Pulmonary artery endothelial cell (primary cell): ENCODE measurements around the gene PTPRA. TPM values are rescaled to one million over a fixed set of nuclear protein-coding genes. Genes with fewer than 3 reads are reported as not detected.
"Not testable (repeated sequence)": the region's sequence is repeated elsewhere in the genome, so short reads cannot be mapped to it uniquely, and the experiment has no call there.

ENCODE experiments used
- DNase-seq: peaks from one replicate; pipeline ENCODE4 v3.0.0-alpha.2; 2011; ENCODE audit warnings: low read depth, low spot score
- total RNA-seq: library from RNA; depleted of rRNA; stranded (reverse); fragments of >200 nt; gene quantifications from 2 replicates; pipeline ENCODE4 v1.2.3, GENCODE V29; 2014

Gene PTPRA
- total RNA-seq, 1 donor from 2014 or later, result 29.1 TPM

GRCh38 chr20:2993250-2993649 lies 120.0 kb downstream of the PTPRA start:
- DNase-seq, result no peak

- no peak for DNase-seq
Measured at GRCh38 chr20:2995796-2996195, 122.5 kb downstream of the PTPRA start.

- DNase-seq, result no peak
Measured at GRCh38 chr20:2998728-2999127, 125.4 kb downstream of the PTPRA start.

- no peak for DNase-seq
Measured at GRCh38 chr20:3000852-3001523, 127.7 kb downstream of the PTPRA start.

GRCh38 chr20:3003416-3003815 lies 130.1 kb downstream of the PTPRA start:
- no peak for DNase-seq

- DNase-seq, result no peak
Measured at GRCh38 chr20:3010985-3011723, 137.9 kb downstream of the PTPRA start.

- no peak for DNase-seq
Measured at GRCh38 chr20:3011752-3012151, 138.5 kb downstream of the PTPRA start.

GRCh38 chr20:3013771-3014170 lies 140.5 kb downstream of the PTPRA start:
- no peak for DNase-seq

- no peak for DNase-seq
Measured at GRCh38 chr20:3014179-3014578, 140.9 kb downstream of the PTPRA start.

GRCh38 chr20:3014662-3015061 lies 141.4 kb downstream of the PTPRA start:
- DNase-seq, result no peak

GRCh38 chr20:3015302-3015701 lies 142.0 kb downstream of the PTPRA start:
- not testable (repeated sequence) for DNase-seq

GRCh38 chr20:3021327-3021726 lies 148.0 kb downstream of the PTPRA start:
- no peak for DNase-seq

GRCh38 chr20:3021777-3022176 lies 148.5 kb downstream of the PTPRA start:
- no peak for DNase-seq

GRCh38 chr20:3022559-3023490 lies 149.5 kb downstream of the PTPRA start:
- not testable (repeated sequence) for DNase-seq

- no peak for DNase-seq
Measured at GRCh38 chr20:3027987-3028386, 154.7 kb downstream of the PTPRA start.

GRCh38 chr20:3031524-3032147 lies 158.4 kb downstream of the PTPRA start:
- DNase-seq, result no peak

- DNase-seq, result no peak
Measured at GRCh38 chr20:3032624-3033023, 159.3 kb downstream of the PTPRA start.

GRCh38 chr20:3037654-3038053 lies 164.4 kb downstream of the PTPRA start:
- DNase-seq, result no peak

GRCh38 chr20:3038454-3038853 lies 165.2 kb downstream of the PTPRA start:
- DNase-seq, result no peak

- DNase-seq, result no peak
Measured at GRCh38 chr20:3039426-3039825, 166.1 kb downstream of the PTPRA start.

GRCh38 chr20:3040086-3040485 lies 166.8 kb downstream of the PTPRA start:
- DNase-seq, result no peak
